Ishikawa (cell line): ENCODE measurements around the gene CLIC3.
A peak's percentile ranks its signal among the peaks of the same experiment; 100 is the strongest.

ENCODE experiments used
- CEBPB ChIP-seq: IDR thresholded peaks from 2 replicates; pipeline ENCODE4 v1.6.1; 2012
- CREB1 ChIP-seq: IDR thresholded peaks from 2 replicates; pipeline ENCODE4 v1.6.1; 2012; ENCODE audit warnings: low read depth
- EGR1 ChIP-seq: IDR thresholded peaks from 2 replicates; pipeline ENCODE4 v1.6.1; 2012
- EP300 ChIP-seq: IDR thresholded peaks from 2 replicates; pipeline ENCODE4 v1.6.1; 2012; ENCODE audit warnings: borderline replicate concordance
- FOXM1 ChIP-seq: IDR thresholded peaks from 2 replicates; pipeline ENCODE4 v1.6.1; 2012; ENCODE audit warnings: low read depth, borderline replicate concordance
- MAX ChIP-seq: IDR thresholded peaks from 2 replicates; pipeline ENCODE4 v1.6.1; 2012
- NFIC ChIP-seq: IDR thresholded peaks from 2 replicates; pipeline ENCODE4 v1.6.1; 2012
- RAD21 ChIP-seq: IDR thresholded peaks from 2 replicates; pipeline ENCODE4 v1.6.1; 2012; ENCODE audit warnings: low read depth
- TAF1 ChIP-seq: IDR thresholded peaks from 2 replicates; pipeline ENCODE4 v1.6.1; 2012; ENCODE audit warnings: low read depth, mild to moderate bottlenecking
- TCF12 ChIP-seq: IDR thresholded peaks from 2 replicates; pipeline ENCODE4 v1.6.1; 2012; ENCODE audit warnings: low read depth
- TEAD4 ChIP-seq: IDR thresholded peaks from 2 replicates; pipeline ENCODE4 v1.6.1; 2012
- USF1 ChIP-seq: IDR thresholded peaks from 2 replicates; pipeline ENCODE4 v1.6.1; 2012
- YY1 ChIP-seq: IDR thresholded peaks from 2 replicates; pipeline ENCODE4 v1.6.1; 2012; ENCODE audit warnings: low read depth
- ZBTB7A ChIP-seq: IDR thresholded peaks from 2 replicates; pipeline ENCODE4 v1.6.1; 2012; ENCODE audit warnings: low read depth
- TF ChIP-seq, protein P1 (sequence below): IDR thresholded peaks from 2 replicates; pipeline ENCODE4 v1.6.1; 2012; ENCODE audit warnings: low read depth, mild to moderate bottlenecking

The CLIC3 gene

DNA sequence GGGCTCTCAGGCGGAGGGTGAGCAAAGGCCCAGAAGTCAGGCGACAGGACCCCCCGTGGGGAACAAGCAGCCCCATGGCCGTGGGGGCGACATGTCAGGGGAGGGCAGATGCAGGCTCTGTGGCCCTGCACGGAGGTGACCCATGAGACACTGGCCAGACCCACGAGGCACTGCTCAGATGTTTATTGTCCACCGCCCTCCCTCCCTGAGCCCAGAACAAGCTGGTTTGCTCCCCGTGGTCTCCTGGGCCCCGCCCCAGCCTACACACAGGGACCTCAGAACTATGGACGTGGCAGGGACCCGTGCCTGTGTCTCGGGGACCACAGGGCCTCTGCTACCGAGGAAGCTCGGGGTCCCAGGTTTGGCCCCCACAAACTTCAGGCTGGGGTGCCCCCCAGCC is 33.6 kb upstream of the CLIC3 start:
- TF ChIP-seq USF1 (no peak), EGR1 (no peak), YY1 (no peak), TAF1 (no peak), TEAD4 (no peak), ZBTB7A (no peak), CEBPB (no peak), CREB1 (no peak), NFIC (no peak), MAX (no peak), TCF12 (no peak), RAD21 (no peak), FOXM1 (no peak), EP300 (no peak)
- TF ChIP-seq, protein P1, sequence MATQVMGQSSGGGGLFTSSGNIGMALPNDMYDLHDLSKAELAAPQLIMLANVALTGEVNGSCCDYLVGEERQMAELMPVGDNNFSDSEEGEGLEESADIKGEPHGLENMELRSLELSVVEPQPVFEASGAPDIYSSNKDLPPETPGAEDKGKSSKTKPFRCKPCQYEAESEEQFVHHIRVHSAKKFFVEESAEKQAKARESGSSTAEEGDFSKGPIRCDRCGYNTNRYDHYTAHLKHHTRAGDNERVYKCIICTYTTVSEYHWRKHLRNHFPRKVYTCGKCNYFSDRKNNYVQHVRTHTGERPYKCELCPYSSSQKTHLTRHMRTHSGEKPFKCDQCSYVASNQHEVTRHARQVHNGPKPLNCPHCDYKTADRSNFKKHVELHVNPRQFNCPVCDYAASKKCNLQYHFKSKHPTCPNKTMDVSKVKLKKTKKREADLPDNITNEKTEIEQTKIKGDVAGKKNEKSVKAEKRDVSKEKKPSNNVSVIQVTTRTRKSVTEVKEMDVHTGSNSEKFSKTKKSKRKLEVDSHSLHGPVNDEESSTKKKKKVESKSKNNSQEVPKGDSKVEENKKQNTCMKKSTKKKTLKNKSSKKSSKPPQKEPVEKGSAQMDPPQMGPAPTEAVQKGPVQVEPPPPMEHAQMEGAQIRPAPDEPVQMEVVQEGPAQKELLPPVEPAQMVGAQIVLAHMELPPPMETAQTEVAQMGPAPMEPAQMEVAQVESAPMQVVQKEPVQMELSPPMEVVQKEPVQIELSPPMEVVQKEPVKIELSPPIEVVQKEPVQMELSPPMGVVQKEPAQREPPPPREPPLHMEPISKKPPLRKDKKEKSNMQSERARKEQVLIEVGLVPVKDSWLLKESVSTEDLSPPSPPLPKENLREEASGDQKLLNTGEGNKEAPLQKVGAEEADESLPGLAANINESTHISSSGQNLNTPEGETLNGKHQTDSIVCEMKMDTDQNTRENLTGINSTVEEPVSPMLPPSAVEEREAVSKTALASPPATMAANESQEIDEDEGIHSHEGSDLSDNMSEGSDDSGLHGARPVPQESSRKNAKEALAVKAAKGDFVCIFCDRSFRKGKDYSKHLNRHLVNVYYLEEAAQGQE, result no peak

- TF ChIP-seq RAD21, result peak; percentile 52
- TF ChIP-seq EP300, result no peak
- no peak for TF ChIP-seq CREB1
- no peak for TF ChIP-seq EGR1
Measured at GRCh38 chr9:137029058-137029936, 32.9 kb upstream of the CLIC3 start.

- TF ChIP-seq YY1 (no peak), USF1 (no peak), EP300 (no peak), NFIC (0 out of 2 replicates have a peak, but pooled peaks have one; percentile 31), RAD21 (peak; percentile 46), EGR1 (peak; percentile 86), TCF12 (peak; percentile 50; the same call in 1 of the 2 replicates), MAX (peak; percentile 55; the same call in 1 of the 2 replicates), TAF1 (no peak), ZBTB7A (peak; percentile 53; the same call in 1 of the 2 replicates), TEAD4 (no peak)
- TF ChIP-seq, protein P1, result no peak
Measured at GRCh38 chr9:137028263-137029057, 32.1 kb upstream of the CLIC3 start.

DNA sequence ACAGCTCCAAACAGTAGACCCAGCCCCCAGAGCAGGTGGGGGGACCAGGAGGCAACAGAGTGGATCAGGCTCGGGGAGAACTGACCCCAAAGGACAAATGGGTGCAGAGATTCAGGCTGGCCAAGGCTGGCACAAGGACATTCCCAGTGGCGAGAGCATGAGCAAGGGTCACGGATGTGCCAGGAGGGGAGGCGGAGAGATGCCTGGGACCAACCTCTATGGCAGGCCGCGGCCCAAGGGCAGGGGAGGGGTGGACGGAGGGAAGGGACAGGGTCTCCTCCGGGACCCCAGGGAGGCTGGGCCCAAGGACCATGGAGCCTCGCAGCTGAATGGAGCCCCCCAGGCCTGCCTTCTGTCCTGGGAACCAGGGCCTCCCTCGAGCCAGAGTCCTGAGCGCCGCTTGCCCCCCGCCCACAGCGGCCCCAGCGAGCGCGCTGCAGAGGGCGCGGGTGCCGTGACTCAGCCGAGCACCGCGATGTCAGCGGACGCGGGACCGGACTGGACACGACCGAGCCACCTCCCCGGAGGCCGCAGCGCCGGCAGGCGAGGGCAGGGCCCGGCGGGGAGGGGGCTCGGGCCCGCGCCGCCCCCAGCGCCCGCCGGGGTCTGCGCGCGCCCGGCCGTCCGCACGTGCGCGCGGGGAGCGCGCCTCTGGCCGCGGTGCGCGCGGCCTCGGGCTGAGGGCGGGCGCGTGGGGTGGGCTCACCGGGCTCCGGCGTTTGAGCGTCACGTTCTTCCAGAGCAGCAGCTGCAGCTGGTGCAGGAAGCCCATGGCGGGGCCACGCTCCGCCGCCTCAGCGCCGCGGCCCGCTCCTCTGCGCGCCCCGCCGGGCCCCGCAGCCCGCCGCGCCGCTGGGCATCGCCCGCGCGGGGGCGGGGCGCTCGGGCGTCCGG is 31.2 kb upstream of the CLIC3 start, which contains the start of gene ABCA2:
Gene ABCA2 (minus strand): TSS at position 869 of the 894 bp plus-strand sequence. CDS start 97 bp downstream, at position 772.
- TF ChIP-seq CEBPB, result no peak
- TF ChIP-seq ZBTB7A, result peak; percentile 80; the same call in 1 of the 2 replicates

- TF ChIP-seq TCF12, result no peak
Measured at GRCh38 chr9:137026828-137027227, 30.5 kb upstream of the CLIC3 start.
